ENCODE data around the gene DCLRE1C. TPM values are rescaled to one million over a fixed set of nuclear protein-coding genes. Genes with fewer than 3 reads are reported as not detected.
A peak's percentile ranks its signal among the peaks of the same experiment; 100 is the strongest.

Gene DCLRE1C
- total RNA-seq = 11.0 and 15.8 TPM in 2 replicates
- 1.8 and 2.1 TPM in 2 replicates for polyA plus RNA-seq
- 3.6 and 4.1 TPM in 2 replicates for polyA plus RNA-seq (2011; cell fraction: cytosol; rRNA removed)
- 9.2 and 9.6 TPM in 2 replicates for polyA plus RNA-seq (2011; cell fraction: nucleus; rRNA removed)
- 5.3 and 6.4 TPM in 2 replicates for polyA plus RNA-seq (2012)
- 4.4 and 4.6 TPM in 2 replicates for polyA minus RNA-seq
- 3.1 TPM for polyA minus RNA-seq (2011; cell fraction: cytosol; rRNA and poly(A)+ RNA removed)
- polyA minus RNA-seq (2011; cell fraction: nucleus; rRNA and poly(A)+ RNA removed) = 7.3 and 11.4 TPM in 2 replicates
- Bru-seq, nascent RNA = percentile 68 among the genes with signal in this experiment
- BruChase-seq, experiment 1, labeled RNA remaining after a 6-hour chase = percentile 58 among the genes with signal in this experiment
- BruChase-seq, experiment 2, labeled RNA remaining after a 2-hour chase = percentile 60 among the genes with signal in this experiment
- long read RNA-seq, transcript DCLRE1C-209 (14 exons, 2,354 nt) = major isoform, 14 of 144 reads
- long read RNA-seq, transcript DCLRE1C-208 (15 exons, 2,463 nt) = minor isoform, 6 of 144 reads
- long read RNA-seq, partial matches to known transcripts = 0 of 144 reads
- long read RNA-seq, other reads (novel, unspliced or antisense) = 120 of 144 reads

- Histone ChIP-seq H3K4me2 (ENCODE audit: insufficient read depth, low read length) (peak within 1 kb of the TSS; percentile 79), H2AFZ (ENCODE audit: low read depth, low read length) (peak within 1 kb of the TSS; percentile 78), H3K36me3 (ENCODE audit: control insufficient read depth in 2 of 2, extremely low read depth in 1 of 2, insufficient read depth in 2 of 2, low read length in 2 of 2) (no peaks in the 10 kb centered on the region), H3K27ac (ENCODE audit: insufficient read depth, low read depth, low read length) (peak within 1 kb of the TSS; percentile 79), H3K4me3 (replicated peaks in 1 of 3; ENCODE audit: insufficient read depth in 1 of 3, low read depth in 1 of 3, low read length in 3 of 3) (peak within 1 kb of the TSS; percentile 48 to 73 (median 69)), H3K4me1 (ENCODE audit: control insufficient read depth, extremely low read depth, insufficient read depth, low read length) (peaks cover 18% of the 10 kb centered on the region), H4K20me1 (replicated peaks; ENCODE audit: control insufficient read depth, extremely low read depth, insufficient read depth, low read length) (no peaks in the 10 kb centered on the region), H3K9me3 (replicated peaks; ENCODE audit: control insufficient read depth, insufficient read depth, low read length) (no peaks in the 10 kb centered on the region), H3K27me3 (ENCODE audit: control insufficient read depth in 2 of 2, insufficient read depth in 2 of 2, low read length in 2 of 2) (no peaks in the 10 kb centered on the region), H3K9ac (replicated peaks; ENCODE audit: extremely low read depth, insufficient read depth, low read length) (peak within 1 kb of the TSS; percentile 59), H3K9me1 (replicated peaks; ENCODE audit: control insufficient read depth, extremely low read depth, insufficient read depth, low read length) (no peaks in the 10 kb centered on the region), H3K79me2 (ENCODE audit: control insufficient read depth, insufficient read depth, low read length) (peaks cover 40% of the 10 kb centered on the region)
- FAIRE-seq (peak; percentile 93), DNase-seq (ENCODE audit: low read depth, low spot score) (peak; percentile 87)
- ChIA-PET POLR2A (interaction anchor here (0.9 kb wide), 1 partner anchor 116 kb away, joined by 6 read pairs; the partner anchor contains the start of genes CDNF, HSPA14 and MSANTD7), CTCF (interaction anchor here (0.8 to 2.3 kb wide), 8 partner anchors 8 to 417 kb away, joined by 3 to 11 read pairs (median 6); partner anchors contain the start of genes FAM171A1 and SUV39H2)
- dilution Hi-C loops (cut with MboI; ENCODE audit: extremely low pct_ligation_motif_present, low sequenced_read_pairs) (no loop called here), intact Hi-C loops (cut with micrococcal nuclease) (loop anchor here (2.0 to 10.0 kb wide), 3 partner anchors 115 to 418 kb away; partner anchors contain the start of genes CDNF, FAM171A1, HSPA14 and MSANTD7)
- TSS peak; percentile 75 for BruUV-seq (replicated peaks)
- TF ChIP-seq CTCF (IDR thresholded peaks at IDR 0.05; ENCODE audit: extremely low read depth in 1 of 2, insufficient read depth in 1 of 2, low read depth in 1 of 2, low read length in 2 of 2) = no peak
- TF ChIP-seq MYC (IDR thresholded peaks at IDR 0.05; ENCODE audit: low read depth, low read length) = no peak
- peak; percentile 71 for TF ChIP-seq POLR2A (IDR thresholded peaks at IDR 0.05; ENCODE audit: low read depth, low read length)
- peak; percentile 81 for TF ChIP-seq POLR2AphosphoS5 (IDR thresholded peaks at IDR 0.05; ENCODE audit: insufficient read depth, low read depth, low read length)
- no peak for TF ChIP-seq FOS (IDR thresholded peaks at IDR 0.05; ENCODE audit: borderline replicate concordance, insufficient read depth, low read length)
- TF ChIP-seq EZH2 (IDR thresholded peaks at IDR 0.05; ENCODE audit: borderline replicate concordance, low read depth, low read length, severe bottlenecking) = no peak
- TF ChIP-seq MAX (IDR thresholded peaks at IDR 0.05; ENCODE audit: insufficient read depth, insufficient read length) = peak; percentile 92
- no peak for TF ChIP-seq JUN (IDR thresholded peaks at IDR 0.05; ENCODE audit: borderline replicate concordance, insufficient read depth, insufficient read length, low read depth)
- TF ChIP-seq GATA2 (IDR thresholded peaks at IDR 0.05; ENCODE audit: insufficient read depth, insufficient read length, low read depth, low read length) = no peak
Observed at GRCh38 chr10:14954001-14954770, at the start of gene DCLRE1C. Gene DCLRE1C (minus strand): TSS chr10:14954096. CDS start chr10:14954010, 86 bp downstream.

Measured in endothelial cell of umbilical vein (primary cell).